Peyer's patch (tissue), 4 donors: ENCODE data around the gene MTUS2. TPM values are rescaled to one million over a fixed set of nuclear protein-coding genes. Genes with fewer than 3 reads are reported as not detected.

Experiments used
- DNase-seq, 3 donors: peaks; one replicate each; pipeline ENCODE4 v3.0.0-alpha.2; 2017 to 2019
- H3K27ac ChIP-seq, 4 donors: fragments of 200-600 bp; sonication (generic); one replicate each; pipeline ENCODE4 v1.5.1; 2016 to 2019
- H3K27me3 ChIP-seq, 2 donors: fragments of 200-600 bp; sonication (generic); one replicate each; pipeline ENCODE4 v1.5.1; 2019
- H3K36me3 ChIP-seq, 3 donors: fragments of 200-600 bp; sonication (generic); one replicate each; pipeline ENCODE4 v1.5.1; 2016 to 2019
- H3K4me1 ChIP-seq, 4 donors: fragments of 200-600 bp; sonication (generic); one replicate each; pipeline ENCODE4 v1.5.1; 2016 to 2019
- H3K4me3 ChIP-seq, 4 donors: fragments of 200-600 bp; sonication (generic); 1 replicate in 3 of 4; 2 replicates in 1 of 4; pipeline ENCODE4 v1.5.1; 2016 to 2019; ENCODE audit warnings: mild to moderate bottlenecking in 1 of 4
- H3K9me3 ChIP-seq, 4 donors: fragments of 200-600 bp; sonication (generic); one replicate each; pipeline ENCODE4 v1.5.1; 2016 to 2019; ENCODE audit warnings: mild to moderate bottlenecking in 1 of 4
- CTCF ChIP-seq, 6 experiments: fragments of 450-650 bp in 4 of 6; fragments of 200-600 bp in 2 of 6; sonication (generic) in 1 of 6; IDR thresholded peaks; one replicate each; pipeline ENCODE4 v1.5.1; 2017 to 2019; ENCODE audit warnings: antibody characterized with exemption in 6 of 6, mild to moderate bottlenecking in 3 of 6, moderate library complexity in 1 of 6
- POLR2A ChIP-seq, 2 donors: fragments of 450-650 bp; IDR thresholded peaks; one replicate each; pipeline ENCODE4 v1.5.1; 2017; ENCODE audit warnings: antibody characterized with exemption in 2 of 2, mild to moderate bottlenecking in 2 of 2, moderate library complexity in 2 of 2
- total RNA-seq, 4 donors: library from RNA; depleted of rRNA; stranded (reverse); fragments of >200 nt; gene quantifications; one replicate each; pipeline ENCODE4 v1.1.0, GENCODE V29; 2016

The MTUS2 gene
- total RNA-seq, 4 donors from 2014 or later = 0.13 to 0.28 (median 0.18) TPM; not detected in 1

GRCh38 chr13:29501674-29502073, 681.5 kb downstream of the MTUS2 start:
- H3K9me3 ChIP-seq = no peaks in the 10 kb centered on the region
- no peak overlapping the region for H3K4me3 ChIP-seq
- H3K4me1 ChIP-seq = no peaks in the 10 kb centered on the region
- no peak overlapping the region for H3K27ac ChIP-seq
- H3K36me3 ChIP-seq = no peaks in the 10 kb centered on the region
- no peak for DNase-seq
- TF ChIP-seq CTCF (IDR thresholded peaks at IDR 0.05) (no peak), POLR2A (IDR thresholded peaks at IDR 0.05) (no peak)
- no peaks in the 10 kb centered on the region for H3K27me3 ChIP-seq

- no peak for TF ChIP-seq CTCF (IDR thresholded peaks at IDR 0.05)
- TF ChIP-seq POLR2A (IDR thresholded peaks at IDR 0.05) = no peak
- H3K27me3 ChIP-seq = no peaks in the 10 kb centered on the region
- no peaks in the 10 kb centered on the region for H3K9me3 ChIP-seq
- no peaks in the 10 kb centered on the region for H3K4me1 ChIP-seq
- DNase-seq = no peak
- no peak overlapping the region for H3K27ac ChIP-seq
- no peak overlapping the region for H3K4me3 ChIP-seq
- no peaks in the 10 kb centered on the region for H3K36me3 ChIP-seq
These were observed 682.4 kb downstream of the MTUS2 start for GRCh38 chr13:29502391-29503008.

GRCh38 chr13:29503041-29503837, 683.1 kb downstream of the MTUS2 start:
- no peak for DNase-seq
- no peak overlapping the region for H3K27ac ChIP-seq
- no peaks in the 10 kb centered on the region for H3K9me3 ChIP-seq
- no peak overlapping the region for H3K4me3 ChIP-seq
- no peaks in the 10 kb centered on the region for H3K36me3 ChIP-seq
- H3K4me1 ChIP-seq = peaks cover 0 to 4% (median 0%) of the 10 kb centered on the region in 4 donors
- TF ChIP-seq CTCF (IDR thresholded peaks at IDR 0.05) = no peak
- no peak for TF ChIP-seq POLR2A (IDR thresholded peaks at IDR 0.05)
- no peaks in the 10 kb centered on the region for H3K27me3 ChIP-seq

GRCh38 chr13:29504691-29505090, 684.6 kb downstream of the MTUS2 start:
- no peak overlapping the region for H3K4me3 ChIP-seq
- TF ChIP-seq CTCF (IDR thresholded peaks at IDR 0.05) (no peak), POLR2A (IDR thresholded peaks at IDR 0.05) (no peak)
- no peak for DNase-seq
- no peaks in the 10 kb centered on the region for H3K9me3 ChIP-seq
- H3K4me1 ChIP-seq = peaks cover 0 to 13% (median 0%) of the 10 kb centered on the region in 4 donors
- no peaks in the 10 kb centered on the region for H3K27me3 ChIP-seq
- no peaks in the 10 kb centered on the region for H3K36me3 ChIP-seq
- H3K27ac ChIP-seq = no peak overlapping the region

- Histone ChIP-seq H3K36me3 (no peaks in the 10 kb centered on the region), H3K4me3 (no peak overlapping the region), H3K4me1 (peaks cover 0 to 13% (median 0%) of the 10 kb centered on the region in 4 donors), H3K27ac (no peak overlapping the region), H3K9me3 (no peaks in the 10 kb centered on the region), H3K27me3 (no peaks in the 10 kb centered on the region)
- DNase-seq = no peak
- no peak for TF ChIP-seq CTCF (IDR thresholded peaks at IDR 0.05)
- TF ChIP-seq POLR2A (IDR thresholded peaks at IDR 0.05) = no peak
These were observed 685.4 kb downstream of the MTUS2 start for GRCh38 chr13:29505511-29505910.
